ENCODE measurements around the gene FCHO2.

Gene FCHO2

GRCh38 chr5:72955768-72956323 is at the start of gene FCHO2:
Gene FCHO2 (plus strand): TSS chr5:72956041. CDS start chr5:72956097, 56 bp downstream.
- no peak within 1 kb of the TSS for H3K27ac ChIP-seq (ENCODE audit: low read depth, low read length)
- TF ChIP-seq EZH2phosphoT487 (IDR thresholded peaks at IDR 0.05; ENCODE audit: borderline replicate concordance, low read length), result no peak
- TF ChIP-seq, protein P1, sequence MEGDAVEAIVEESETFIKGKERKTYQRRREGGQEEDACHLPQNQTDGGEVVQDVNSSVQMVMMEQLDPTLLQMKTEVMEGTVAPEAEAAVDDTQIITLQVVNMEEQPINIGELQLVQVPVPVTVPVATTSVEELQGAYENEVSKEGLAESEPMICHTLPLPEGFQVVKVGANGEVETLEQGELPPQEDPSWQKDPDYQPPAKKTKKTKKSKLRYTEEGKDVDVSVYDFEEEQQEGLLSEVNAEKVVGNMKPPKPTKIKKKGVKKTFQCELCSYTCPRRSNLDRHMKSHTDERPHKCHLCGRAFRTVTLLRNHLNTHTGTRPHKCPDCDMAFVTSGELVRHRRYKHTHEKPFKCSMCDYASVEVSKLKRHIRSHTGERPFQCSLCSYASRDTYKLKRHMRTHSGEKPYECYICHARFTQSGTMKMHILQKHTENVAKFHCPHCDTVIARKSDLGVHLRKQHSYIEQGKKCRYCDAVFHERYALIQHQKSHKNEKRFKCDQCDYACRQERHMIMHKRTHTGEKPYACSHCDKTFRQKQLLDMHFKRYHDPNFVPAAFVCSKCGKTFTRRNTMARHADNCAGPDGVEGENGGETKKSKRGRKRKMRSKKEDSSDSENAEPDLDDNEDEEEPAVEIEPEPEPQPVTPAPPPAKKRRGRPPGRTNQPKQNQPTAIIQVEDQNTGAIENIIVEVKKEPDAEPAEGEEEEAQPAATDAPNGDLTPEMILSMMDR (IDR thresholded peaks at IDR 0.05; ENCODE audit: low read depth, low read length, poor library complexity, severe bottlenecking), result peak; percentile 79

GRCh38 chr5:72906806-72907205 is 49.0 kb upstream of the FCHO2 start:
- no peak for TF ChIP-seq EZH2phosphoT487 (IDR thresholded peaks at IDR 0.05; ENCODE audit: borderline replicate concordance, low read length)
- TF ChIP-seq, protein P1 (IDR thresholded peaks at IDR 0.05; ENCODE audit: low read depth, low read length, poor library complexity, severe bottlenecking), result no peak
- Histone ChIP-seq H3K36me3 (ENCODE audit: control insufficient read depth, low read length) (peaks cover 76% of the 10 kb centered on the region), H4K20me1 (ENCODE audit: control insufficient read depth, insufficient read depth, low read depth, low read length) (0 out of 2 replicates have a peak, but pooled peaks cover 3% of the 10 kb centered on the region), H3F3A (ENCODE audit: control insufficient read depth, insufficient read depth) (peaks cover 17% of the 10 kb centered on the region; the same call in 1 of the 2 replicates), H3K4me3 (ENCODE audit: low read length) (no peak overlapping the region), H3K4me1 (ENCODE audit: control insufficient read depth, low read length) (no peaks in the 10 kb centered on the region), H3K79me2 (ENCODE audit: control insufficient read depth, low read length) (no peaks in the 10 kb centered on the region), H3K27ac (ENCODE audit: low read depth, low read length) (no peak overlapping the region), H3K9me3 (ENCODE audit: control insufficient read depth, insufficient read depth, low read length) (no peaks in the 10 kb centered on the region), H3K9me2 (replicated peaks; ENCODE audit: control insufficient read depth, low read length) (no peaks in the 10 kb centered on the region), H3K4me2 (ENCODE audit: low read length) (no peak overlapping the region), H3K27me3 (ENCODE audit: control insufficient read depth, low read length) (no peaks in the 10 kb centered on the region)

More at GRCh38 chr5:72955768-72956323, at the start of gene FCHO2:
- Histone ChIP-seq H4K20me1 (ENCODE audit: control insufficient read depth, insufficient read depth, low read depth, low read length) (no peaks in the 10 kb centered on the region), H3K4me3 (ENCODE audit: low read length) (peak within 1 kb of the TSS; percentile 78), H3K27me3 (ENCODE audit: control insufficient read depth, low read length) (peaks cover 4% of the 10 kb centered on the region), H3K4me2 (ENCODE audit: low read length) (peak within 1 kb of the TSS; percentile 77), H3K79me2 (ENCODE audit: control insufficient read depth, low read length) (peaks cover 26% of the 10 kb centered on the region), H3K9me2 (replicated peaks; ENCODE audit: control insufficient read depth, low read length) (no peaks in the 10 kb centered on the region), H3F3A (ENCODE audit: control insufficient read depth, insufficient read depth) (no peaks in the 10 kb centered on the region), H3K9me3 (ENCODE audit: control insufficient read depth, insufficient read depth, low read length) (no peaks in the 10 kb centered on the region), H3K4me1 (ENCODE audit: control insufficient read depth, low read length) (peaks cover 24% of the 10 kb centered on the region), H3K36me3 (ENCODE audit: control insufficient read depth, low read length) (no peaks in the 10 kb centered on the region)

- H3K4me2 ChIP-seq (ENCODE audit: low read length), result no peak overlapping the region
Observed at GRCh38 chr5:72908664-72909063, 47.2 kb upstream of the FCHO2 start.

More at GRCh38 chr5:72908664-72909063, 47.2 kb upstream of the FCHO2 start:
- Histone ChIP-seq H3K4me3 (ENCODE audit: low read length) (no peak overlapping the region), H3K79me2 (ENCODE audit: control insufficient read depth, low read length) (no peaks in the 10 kb centered on the region), H4K20me1 (ENCODE audit: control insufficient read depth, insufficient read depth, low read depth, low read length) (0 out of 2 replicates have a peak, but pooled peaks cover 3% of the 10 kb centered on the region), H3K27me3 (ENCODE audit: control insufficient read depth, low read length) (no peaks in the 10 kb centered on the region), H3K9me3 (ENCODE audit: control insufficient read depth, insufficient read depth, low read length) (no peaks in the 10 kb centered on the region), H3K36me3 (ENCODE audit: control insufficient read depth, low read length) (peaks cover 58% of the 10 kb centered on the region), H3K9me2 (replicated peaks; ENCODE audit: control insufficient read depth, low read length) (no peaks in the 10 kb centered on the region), H3K4me1 (ENCODE audit: control insufficient read depth, low read length) (no peaks in the 10 kb centered on the region), H3K27ac (ENCODE audit: low read depth, low read length) (no peak overlapping the region), H3F3A (ENCODE audit: control insufficient read depth, insufficient read depth) (peaks cover 30% of the 10 kb centered on the region)
- TF ChIP-seq, protein P1 (IDR thresholded peaks at IDR 0.05; ENCODE audit: low read depth, low read length, poor library complexity, severe bottlenecking), result no peak
- no peak for TF ChIP-seq EZH2phosphoT487 (IDR thresholded peaks at IDR 0.05; ENCODE audit: borderline replicate concordance, low read length)

Data from DOHH2 (cell line).